ENCODE measurements around the gene TUBG2.
"Not testable (repeated sequence)": the region's sequence is repeated elsewhere in the genome, so short reads cannot be mapped to it uniquely, and the experiment has no call there.

TUBG2 gene

DNA sequence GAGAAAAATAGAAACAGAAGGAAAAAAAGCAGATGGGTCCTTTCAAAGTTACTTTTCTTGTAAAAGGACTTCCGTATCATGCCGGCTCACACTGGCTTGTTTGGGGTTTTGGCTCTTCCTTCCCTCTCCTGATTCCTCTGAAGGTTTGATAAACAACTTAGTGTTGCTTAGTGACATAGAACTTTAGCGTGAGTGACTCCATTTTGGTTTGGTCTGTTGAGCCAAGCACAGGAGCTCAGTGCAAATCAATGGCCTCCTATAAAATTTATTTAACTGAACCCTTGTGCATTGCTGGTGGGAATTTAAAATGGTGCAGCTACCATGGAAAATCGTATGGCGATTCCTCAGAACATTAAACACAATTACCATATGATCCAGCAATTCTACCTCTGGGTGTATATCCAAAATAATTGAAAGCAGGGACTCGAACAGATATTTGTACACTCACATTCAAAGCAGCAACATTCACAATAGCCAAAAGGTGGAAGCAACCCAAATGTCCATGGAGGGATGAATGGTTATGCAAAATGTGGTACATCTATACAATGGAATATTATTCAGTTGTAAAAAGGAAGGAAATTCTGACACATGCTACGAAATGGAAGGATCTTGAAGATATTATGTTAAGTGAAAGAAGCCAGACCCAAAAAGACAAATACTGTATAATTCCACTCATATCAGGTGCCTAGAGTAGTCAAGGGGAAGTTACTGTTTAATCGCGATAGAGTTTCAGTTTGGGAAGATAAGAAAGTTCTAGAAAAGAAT lies 1.1 kb upstream of the TUBG2 start:
- DNase-seq: no peak

DNA sequence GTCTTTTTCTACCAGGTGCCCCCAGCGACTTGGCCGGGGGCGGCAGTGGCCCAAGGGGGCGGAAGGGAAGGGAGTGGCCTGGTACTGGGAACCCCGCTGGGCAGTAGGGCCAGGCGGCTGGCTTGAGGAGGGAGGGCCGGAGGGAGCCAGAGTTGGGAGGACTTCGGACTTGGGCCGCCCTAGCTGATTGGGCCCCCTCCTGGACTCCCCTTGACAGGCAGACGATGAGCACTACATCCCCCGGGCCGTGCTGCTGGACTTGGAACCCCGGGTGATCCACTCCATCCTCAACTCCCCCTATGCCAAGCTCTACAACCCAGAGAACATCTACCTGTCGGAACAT lies 819 bp downstream of the TUBG2 start:
- not testable (repeated sequence) for DNase-seq

DNA sequence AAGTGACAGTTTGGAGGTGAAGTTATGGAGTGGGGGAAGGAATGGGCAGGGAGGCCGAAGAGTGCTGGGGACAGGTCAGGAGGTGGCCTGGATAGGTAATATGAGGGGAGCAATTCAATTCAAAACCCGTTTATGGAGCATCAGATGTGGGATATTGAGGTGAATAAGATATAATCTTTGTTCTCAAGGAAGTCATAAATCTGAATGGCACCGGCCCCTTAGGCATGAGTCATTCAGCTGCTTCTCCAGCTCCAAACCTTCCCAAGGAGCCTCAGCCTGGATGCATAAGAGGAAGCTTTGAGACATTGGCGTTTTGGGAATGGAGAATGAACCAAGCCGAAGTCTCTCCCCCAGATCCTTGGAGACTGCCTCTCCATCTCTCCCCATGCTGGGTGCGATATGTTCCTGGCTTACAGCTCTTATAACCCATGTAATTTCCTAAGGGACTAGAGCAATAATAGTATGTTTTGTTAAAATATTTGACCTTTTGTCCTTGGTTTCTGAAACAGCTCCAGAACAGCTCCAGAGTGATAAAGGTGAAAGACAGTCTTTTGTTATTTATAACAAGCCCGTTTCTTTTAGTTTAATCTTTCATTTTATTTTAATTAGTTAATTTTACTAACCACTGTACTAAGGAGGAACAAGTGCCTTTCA lies 1.7 kb downstream of the TUBG2 start:
- DNase-seq: no peak

DNA sequence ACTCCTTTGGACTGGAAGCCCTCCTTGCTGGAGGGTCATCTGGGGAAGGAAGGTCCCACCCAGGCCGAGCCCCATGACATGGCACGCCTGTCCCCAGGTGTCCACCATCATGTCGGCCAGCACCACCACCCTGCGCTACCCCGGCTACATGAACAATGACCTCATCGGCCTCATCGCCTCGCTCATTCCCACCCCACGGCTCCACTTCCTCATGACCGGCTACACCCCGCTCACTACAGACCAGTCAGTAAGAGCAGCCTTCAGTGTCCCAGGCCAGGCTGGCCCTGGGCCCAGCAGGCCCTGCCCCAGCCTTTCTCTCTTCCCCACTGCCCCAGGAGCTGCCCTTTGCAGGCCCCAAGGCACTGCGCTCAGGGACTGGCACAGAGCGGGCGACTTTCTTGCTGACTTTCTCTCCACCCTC lies 6.5 kb downstream of the TUBG2 start:
- no peak for DNase-seq

DNA sequence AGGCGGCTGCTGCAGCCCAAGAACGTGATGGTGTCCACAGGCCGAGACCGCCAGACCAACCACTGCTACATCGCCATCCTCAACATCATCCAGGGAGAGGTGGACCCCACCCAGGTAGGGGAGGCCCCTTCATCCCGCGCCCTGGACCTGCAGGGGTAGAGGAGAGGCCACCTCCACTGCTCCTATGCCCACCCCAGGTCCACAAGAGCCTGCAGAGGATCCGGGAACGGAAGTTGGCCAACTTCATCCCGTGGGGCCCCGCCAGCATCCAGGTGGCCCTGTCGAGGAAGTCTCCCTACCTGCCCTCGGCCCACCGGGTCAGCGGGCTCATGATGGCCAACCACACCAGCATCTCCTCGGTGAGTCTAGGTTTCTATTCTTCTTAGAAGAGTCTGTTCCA lies 7.0 kb downstream of the TUBG2 start:
- DNase-seq: not testable (repeated sequence)

DNA sequence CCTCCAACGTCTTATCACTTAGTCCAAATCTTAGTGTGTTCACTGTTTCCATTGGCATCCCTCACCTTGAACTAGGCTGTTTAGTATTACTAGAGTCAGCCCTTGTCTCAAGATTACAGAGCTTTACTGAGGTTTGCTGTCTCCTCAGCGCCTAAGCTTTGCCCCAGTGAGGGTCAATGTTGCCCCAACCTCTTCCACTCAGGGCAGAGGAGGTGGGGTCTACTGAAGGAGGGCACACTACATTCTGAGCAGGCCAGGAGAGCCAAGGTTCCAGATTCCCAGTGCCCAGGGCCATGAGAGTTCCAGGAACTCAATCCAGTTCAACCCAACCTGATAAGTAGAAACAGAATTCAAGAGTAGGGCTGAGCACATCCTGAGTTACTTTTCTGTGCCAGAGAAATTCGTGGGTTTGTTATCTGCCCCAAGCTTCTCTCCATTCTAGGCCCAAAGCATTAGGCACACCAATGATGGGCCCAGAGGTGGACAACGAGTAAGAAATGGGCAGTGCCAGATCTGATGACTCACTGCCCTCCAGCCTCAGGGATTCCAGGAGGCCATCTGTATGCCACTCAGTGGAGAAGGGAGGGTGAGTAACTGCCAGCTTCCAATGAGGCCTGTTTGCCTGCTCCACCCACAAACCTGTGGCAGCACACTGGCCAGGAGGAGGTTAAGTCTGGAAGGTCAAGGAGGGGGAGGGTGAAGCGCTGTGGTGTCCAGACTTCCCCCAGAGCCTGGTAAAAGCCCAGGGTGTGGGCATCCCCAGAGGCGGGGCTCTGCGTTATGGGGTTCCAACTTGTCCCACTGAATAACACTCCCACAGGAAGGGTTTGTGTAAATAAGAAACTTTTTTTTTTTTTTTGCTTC lies 8.2 kb downstream of the TUBG2 start:
- DNase-seq: no peak

DNA sequence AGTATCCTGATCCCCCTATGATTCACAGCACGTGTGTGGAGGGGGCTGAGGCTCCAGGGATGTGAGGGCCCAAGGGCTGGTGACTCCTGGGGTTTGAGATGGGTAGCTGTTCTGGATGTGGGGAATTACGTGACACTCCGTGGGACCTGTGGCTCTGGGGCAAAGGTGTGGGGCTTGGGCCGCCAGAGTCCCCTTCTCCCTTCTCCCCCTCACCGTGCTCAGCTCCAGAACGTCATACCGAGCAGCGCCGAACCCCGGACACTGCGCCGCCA lies 10.6 kb downstream of the TUBG2 start:
- DNase-seq: no peak

DNA sequence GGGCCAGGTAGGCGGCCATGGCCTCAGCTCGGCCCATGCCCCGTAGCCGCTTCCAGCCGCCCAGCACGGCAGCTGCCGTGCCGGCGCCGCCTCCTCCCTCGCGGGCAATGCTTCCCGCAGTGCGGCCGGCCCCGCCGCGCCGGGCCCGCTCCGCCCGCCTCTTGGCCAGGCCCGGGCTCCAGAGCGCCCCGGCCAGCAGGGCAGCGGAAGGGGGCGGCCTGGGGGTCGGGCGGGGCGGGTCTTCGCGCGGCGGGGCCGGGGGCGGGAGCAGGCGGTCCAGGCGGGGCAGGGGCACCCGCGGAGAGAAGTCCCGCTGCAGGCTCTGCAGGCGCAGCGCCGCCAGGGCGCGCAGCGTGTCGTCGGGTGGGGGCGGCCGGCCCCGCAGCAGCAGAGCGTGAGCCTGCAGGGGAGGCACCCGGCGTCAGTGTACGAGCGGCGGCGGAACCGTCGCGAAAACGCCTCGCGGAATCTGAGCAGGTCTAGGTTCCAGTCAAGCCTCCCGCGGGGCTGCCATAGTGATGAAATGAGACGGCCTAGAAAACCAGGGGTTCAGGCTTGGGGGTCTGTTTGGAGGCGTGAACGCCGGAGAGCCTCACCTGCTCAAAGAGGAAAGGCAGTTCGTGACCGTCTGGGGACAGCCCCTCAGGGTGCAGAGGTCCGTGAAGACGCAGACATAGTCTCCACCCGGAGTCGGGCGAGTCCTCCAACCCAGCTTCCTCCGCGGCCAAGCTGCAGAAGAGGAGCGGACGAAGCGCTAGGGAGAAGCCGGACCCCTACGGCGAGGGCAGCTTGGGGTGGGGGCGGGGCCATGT lies 11.1 kb downstream of the TUBG2 start:
- no peak for DNase-seq

DNA sequence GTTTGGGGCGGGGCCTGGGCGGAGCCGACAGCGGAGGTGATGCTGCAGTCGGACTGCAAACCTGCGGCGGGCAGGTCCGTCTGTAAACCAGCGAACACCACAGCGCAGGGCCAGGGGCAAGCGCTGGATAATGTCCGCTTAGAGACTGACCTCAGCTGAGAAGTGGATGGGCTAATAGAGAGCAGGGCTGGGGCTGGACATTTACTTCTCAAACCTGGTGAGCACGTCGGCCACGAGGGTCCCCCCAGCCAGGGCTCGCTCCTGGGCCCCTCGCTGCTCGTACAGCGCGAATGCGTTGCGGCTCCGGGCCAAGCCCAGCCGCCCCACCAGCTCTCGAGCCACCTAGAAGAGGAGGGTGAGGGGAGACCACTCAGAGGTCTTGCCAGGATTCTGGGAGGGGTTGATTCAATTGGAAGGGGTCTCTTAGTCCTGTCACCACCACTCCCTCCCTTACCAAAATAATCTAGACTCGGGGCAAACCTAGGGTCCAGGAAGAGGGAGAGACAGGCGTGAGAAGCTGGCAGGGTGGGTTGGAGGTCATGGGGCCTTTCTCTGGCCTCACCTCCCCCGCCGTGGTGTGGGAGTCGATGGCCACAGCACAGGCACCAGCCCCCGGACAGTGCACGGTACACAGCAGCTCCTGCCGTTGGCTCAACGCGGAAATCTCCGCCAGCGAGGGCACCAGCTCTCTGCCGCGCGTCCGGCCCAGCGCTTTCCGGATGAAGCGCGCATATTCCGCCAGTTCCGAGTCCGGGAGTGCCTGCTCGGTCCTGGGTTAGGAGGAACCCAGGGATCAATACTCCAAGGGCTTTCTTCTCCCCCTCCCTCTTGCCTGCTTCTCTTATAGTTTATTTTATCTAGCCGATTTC lies 11.9 kb downstream of the TUBG2 start:
- DNase-seq: no peak

DNA sequence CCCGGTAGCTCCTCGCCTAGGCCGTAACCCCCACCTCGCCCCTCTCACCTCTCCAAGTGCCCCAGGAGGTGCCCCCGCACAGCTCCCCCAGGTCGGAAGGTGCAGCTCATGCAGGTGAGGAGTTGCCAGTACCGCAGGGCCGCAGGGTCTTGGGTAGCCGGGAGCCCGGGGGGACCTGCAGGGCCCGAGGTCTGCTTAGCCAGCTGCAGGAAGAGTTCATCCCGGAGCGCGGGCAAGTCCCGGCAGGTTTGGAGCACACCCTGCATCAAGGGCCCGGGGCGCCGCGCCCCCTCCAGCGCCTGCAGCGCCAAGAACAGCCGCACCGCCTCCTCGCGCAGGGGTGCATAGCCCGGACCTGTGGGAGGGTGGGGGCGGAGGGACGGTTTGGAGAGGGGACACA lies 13.0 kb downstream of the TUBG2 start:
- no peak for DNase-seq

DNA sequence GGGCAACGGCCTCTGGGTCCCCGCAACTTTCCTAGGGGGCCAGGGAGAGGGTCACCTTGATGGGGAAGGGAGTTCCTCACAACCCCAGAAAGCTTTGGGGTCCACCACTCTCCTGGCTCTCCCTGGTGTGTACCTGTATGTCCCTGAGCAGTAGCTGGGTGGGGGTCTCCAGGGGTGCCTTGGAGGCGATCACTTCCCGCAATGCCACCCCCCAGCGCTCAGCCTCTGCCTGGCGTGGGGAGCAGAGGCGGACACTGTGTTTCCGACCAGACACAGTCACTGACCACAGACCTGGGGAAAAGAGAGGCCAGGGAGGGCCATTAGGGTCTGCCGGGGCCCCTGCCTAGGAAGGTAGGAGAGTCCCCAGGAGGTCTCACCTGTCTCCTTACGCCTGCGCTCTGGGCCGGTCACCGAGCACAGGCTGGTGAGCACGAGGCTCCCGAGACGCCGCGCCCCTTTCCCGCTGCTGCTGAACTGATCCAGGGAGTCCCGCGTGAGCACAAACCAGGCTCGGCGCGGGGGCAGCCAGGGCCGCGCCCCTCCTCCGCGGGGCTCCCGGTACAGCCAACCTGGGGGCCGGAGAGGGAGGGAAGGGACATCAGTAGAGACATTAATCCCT lies 14.3 kb downstream of the TUBG2 start:
- no peak for DNase-seq

DNA sequence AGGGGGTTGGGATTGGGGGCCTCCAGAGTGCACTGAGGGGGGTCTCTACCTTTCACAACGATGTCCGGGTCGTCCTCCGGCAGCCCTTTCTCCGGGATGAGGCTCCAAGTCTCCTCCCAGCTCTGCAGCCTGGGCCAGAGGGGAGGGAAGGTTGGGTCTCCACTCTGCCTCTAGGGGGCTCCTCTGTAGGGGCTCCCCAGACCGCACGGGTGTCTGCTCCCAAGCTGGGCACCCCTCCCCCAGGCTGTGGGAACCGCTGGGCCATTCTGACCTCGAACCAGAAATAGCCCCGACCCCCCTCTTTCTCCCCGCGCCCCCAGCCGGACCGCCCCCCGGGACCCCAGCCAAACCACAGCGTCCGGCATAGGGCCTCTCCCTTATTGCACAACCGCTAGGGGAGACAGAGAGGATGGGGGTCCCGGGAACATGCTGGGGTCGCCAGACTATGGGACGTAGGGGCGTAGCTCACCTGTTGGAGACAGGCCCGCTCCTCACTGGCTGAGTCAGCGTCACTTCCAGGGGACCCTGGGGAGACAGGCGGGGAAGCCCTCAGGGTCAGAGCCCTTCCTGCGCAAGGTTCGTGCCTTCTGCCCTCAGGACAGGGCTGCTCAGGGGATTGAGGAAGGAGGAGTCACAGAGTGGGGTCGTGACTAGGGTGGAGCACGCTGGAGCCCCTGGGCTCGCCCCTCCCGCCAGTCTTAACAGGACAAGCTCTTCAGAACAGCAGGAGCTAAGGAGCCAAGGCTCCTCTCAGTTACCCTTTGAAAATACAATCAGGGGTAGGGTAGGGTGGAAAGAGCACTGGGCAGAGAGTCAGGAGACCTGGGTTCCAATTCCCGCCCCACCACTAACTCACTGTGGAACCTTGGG lies 15.0 kb downstream of the TUBG2 start:
- DNase-seq: no peak

DNA sequence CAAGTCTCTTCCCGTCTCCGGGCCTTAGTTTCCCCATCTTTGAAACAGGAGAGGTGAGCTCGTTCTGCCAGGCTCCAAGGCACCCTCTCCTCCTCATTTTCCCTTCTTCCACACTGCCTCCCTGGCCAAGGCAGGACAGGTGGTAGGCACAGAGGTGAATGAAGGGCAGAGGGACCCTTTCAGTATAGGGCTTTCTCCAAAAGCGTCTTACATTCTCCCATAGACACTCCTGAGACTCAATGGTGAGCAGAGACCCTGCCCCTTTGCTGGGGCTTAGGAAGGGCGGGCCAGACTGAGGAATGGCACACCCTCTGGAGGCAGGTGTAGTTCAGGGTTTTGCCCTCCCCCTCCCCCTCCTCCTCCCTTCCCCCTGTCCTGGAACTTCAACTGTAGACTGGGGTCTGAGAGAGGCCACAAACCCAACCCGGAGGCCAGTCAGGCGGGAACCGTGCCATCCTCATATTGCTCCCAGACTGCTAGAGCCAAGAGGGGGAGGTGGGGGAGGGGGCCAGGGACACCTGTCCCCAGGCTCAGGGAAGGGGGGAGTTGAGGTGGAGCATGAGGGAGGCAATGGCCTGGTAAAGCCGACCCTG lies 15.8 kb downstream of the TUBG2 start:
- DNase-seq: peak; percentile 71

DNA sequence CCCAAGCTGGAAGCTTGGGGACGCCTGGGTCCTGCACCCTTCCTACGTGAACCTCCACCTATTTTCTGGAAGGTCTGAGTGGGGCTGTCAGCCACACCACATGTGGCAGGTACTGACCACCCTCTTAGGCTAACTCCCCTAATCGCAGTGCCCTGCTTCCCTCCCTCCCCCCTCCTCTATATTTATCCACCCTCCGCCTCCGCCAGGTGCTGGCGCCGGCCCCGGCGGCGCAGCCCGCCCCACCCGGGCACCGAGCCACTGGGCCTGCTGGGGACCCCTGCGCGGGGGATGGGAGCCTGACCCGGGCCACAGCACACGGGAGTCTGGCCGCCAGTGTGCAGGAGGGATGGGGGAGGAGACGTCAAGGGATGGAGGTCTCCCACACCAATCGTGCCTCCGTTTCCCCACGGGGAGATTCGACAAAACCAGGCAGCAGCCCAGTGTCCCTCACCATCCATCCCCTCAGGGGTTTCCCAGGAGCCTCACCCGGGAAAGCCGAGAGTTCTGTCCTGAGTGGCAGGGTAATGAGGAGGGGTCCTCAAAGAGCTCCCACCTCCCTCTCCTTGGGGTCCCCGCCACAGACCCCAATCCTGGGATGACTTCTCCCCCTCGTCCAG lies 16.4 kb downstream of the TUBG2 start:
- DNase-seq: peak; percentile 70

DNA sequence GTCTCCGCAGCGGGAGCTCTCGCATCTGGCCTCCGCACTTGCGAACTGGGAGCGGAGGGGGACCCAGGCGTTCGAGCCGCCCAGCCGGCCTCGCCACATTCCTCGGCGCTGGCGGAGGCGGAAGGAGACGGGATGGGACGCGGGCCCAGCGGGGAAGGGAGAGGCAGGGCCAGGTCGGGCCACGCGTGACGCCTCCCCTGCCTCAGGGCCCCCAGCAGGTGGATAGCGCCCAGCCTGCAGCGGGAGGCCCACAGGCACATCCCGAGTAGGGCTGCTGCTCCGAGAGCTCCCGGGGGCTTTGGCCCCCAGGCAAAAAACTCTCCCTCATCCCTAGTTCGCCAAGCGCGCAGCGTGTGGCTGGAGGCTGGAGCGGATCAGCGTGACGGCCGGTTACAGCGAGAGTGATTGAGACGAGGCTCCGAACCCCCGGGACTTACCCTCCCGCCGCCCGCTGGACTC lies 16.9 kb downstream of the TUBG2 start:
- DNase-seq: peak; percentile 57

DNA sequence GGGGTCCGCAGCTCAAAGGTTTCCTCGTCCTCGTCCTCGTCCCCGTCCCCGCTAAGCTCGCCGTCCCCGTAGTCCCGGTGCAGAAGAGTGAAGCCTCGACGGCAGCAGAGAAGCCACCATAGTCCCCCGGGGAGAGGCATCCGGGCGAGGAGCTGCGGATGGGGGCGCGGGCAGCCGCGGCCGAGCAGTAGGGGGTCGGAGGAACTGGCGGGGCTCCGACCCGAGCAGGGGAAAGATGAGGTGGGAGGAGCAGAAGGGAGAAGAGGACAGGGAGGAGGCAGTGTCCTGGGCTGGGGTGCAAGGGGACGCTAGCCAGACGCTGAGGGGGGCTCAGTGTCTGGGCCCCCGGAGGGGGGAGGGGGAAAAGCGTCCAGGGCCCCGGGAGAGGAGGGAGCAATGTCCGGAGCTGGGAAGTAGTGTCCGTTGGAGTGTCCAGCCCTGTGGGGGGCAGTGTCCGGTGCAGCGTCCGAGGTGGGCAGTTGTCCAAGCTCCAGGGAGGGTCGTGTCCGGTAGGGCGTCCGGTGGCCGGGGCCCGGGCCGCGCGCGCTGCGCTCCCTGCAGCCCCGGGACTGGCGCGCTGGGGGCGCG lies 17.4 kb downstream of the TUBG2 start, which contains the start of gene PLEKHH3:
TSS of gene PLEKHH3 (minus strand) at position 571 of the 588 bp plus-strand sequence. CDS start at position 140, 431 bp downstream.
- DNase-seq: peak; percentile 57

DNA sequence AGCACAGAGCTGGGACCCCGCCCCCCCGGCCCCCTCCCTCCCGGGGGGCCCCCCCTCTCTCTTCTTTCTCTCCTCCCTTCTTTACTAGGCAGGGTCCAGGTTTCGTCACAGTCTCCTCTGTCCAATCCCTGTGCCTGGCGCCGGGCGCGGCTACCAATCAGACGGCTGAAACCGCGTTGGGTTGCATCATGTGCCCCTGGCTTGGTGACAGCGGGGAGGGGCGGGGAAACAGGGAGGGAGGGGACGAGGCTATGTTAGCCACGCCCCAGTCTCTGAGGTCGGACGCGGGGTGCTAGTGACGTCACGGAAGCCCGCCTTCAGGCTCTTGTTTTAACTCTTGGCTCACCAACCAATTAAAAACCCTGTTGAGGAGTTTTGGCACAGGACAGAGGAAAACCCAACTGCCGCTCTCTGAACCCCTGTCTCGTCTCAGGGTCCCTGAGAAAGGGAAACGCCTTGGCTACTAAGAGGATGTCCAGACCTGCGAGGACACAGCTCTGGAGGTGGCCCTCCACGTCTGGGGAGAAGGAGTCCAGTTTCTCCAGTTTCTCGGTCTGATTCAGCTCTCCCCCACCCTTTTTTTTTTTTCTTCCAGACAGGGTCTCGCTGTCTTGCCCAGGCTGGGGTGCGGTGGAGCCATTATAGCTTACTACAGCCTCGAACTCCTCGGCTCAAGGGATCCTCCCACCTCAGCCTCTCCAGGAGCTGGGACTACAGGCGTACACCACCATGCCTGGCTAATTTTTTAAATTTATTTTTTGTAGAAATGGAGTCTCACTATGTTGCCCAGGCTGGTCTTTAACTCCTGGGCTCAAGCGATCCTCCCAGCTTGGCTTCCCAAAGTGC lies 18.2 kb downstream of the TUBG2 start:
- peak; percentile 99 for DNase-seq
